Thoracic aorta (tissue), 2 donors: ENCODE measurements around the gene DPF3. TPM values are rescaled to one million over a fixed set of nuclear protein-coding genes. Genes with fewer than 3 reads are reported as not detected.

Source experiments
- ATAC-seq: fragments of 150-250 bp; one replicate; pipeline ENCODE4 v1.8.0; 2017; ENCODE audit warnings: low read depth; ENCODE audit not compliant: insufficient number of reproducible peaks, low FRiP score
- DNase-seq: peaks from one replicate; pipeline ENCODE4 v3.0.0-alpha.2; 2020; ENCODE audit warnings: low spot score
- H3K27ac ChIP-seq, 2 donors: fragments of 200-600 bp; sonication (generic); 1 replicate in 1 of 2; 2 replicates in 1 of 2; pipeline ENCODE4 v1.5.1; 2016; ENCODE audit warnings: mild to moderate bottlenecking in 2 of 2, moderate library complexity in 2 of 2
- H3K27me3 ChIP-seq: fragments of 200-600 bp; sonication (generic); replicated peaks from 2 replicates; pipeline ENCODE4 v1.6.0; 2016; ENCODE audit warnings: mild to moderate bottlenecking; ENCODE audit not compliant: insufficient read depth
- H3K36me3 ChIP-seq: fragments of 200-600 bp; sonication (generic); one replicate; pipeline ENCODE4 v1.5.1; 2016
- H3K4me1 ChIP-seq, 2 donors: fragments of 200-600 bp; sonication (generic); 1 replicate in 1 of 2; 2 replicates in 1 of 2; pipeline versions ENCODE4 v1.5.1 to v1.6.0; 2016; ENCODE audit warnings: low read depth in 2 of 2, mild to moderate bottlenecking in 1 of 2; ENCODE audit not compliant: control insufficient read depth in 1 of 2
- H3K4me3 ChIP-seq: fragments of 200-600 bp; sonication (generic); 2 replicates; pipeline ENCODE4 v1.5.1; 2016; ENCODE audit warnings: mild to moderate bottlenecking
- H3K9me3 ChIP-seq: fragments of 200-600 bp; sonication (generic); 2 replicates; pipeline ENCODE4 v1.5.1; 2016
- total RNA-seq, 2 donors: library from RNA; depleted of rRNA; stranded (reverse); fragments of >200 nt; gene quantifications; one replicate each; pipeline versions ENCODE4 v1.1.0 to v1.2.3, GENCODE V29; 2016
- TF ChIP-seq, protein P1 (sequence below): fragments of 200-600 bp; sonication (generic); IDR thresholded peaks from one replicate; pipeline ENCODE4 v1.5.1; 2019; ENCODE audit warnings: antibody characterized with exemption

DPF3 gene
- total RNA-seq, 2 donors from 2014 or later, result 2.2 to 8.9 TPM

DNA sequence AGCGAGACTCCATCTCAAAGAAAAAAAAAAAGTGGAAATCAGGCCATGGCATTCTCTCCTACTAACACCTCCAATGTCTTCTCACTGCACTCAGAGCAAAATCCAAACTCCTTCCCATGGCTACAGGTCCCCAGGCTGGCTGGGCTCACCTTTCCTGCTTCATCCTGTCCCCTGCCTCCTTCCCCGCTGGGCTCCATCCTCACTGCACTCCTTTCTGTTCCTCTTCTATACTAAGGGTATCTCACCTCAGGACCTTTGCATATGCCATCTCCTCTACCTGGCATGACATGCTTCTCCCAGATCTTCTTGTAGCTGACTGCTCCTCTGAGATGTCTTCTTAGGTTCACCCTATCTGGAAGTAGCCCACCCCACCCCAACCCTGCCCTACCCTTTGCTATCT is 111.1 kb downstream of the DPF3 start:
- TF ChIP-seq, protein P1, sequence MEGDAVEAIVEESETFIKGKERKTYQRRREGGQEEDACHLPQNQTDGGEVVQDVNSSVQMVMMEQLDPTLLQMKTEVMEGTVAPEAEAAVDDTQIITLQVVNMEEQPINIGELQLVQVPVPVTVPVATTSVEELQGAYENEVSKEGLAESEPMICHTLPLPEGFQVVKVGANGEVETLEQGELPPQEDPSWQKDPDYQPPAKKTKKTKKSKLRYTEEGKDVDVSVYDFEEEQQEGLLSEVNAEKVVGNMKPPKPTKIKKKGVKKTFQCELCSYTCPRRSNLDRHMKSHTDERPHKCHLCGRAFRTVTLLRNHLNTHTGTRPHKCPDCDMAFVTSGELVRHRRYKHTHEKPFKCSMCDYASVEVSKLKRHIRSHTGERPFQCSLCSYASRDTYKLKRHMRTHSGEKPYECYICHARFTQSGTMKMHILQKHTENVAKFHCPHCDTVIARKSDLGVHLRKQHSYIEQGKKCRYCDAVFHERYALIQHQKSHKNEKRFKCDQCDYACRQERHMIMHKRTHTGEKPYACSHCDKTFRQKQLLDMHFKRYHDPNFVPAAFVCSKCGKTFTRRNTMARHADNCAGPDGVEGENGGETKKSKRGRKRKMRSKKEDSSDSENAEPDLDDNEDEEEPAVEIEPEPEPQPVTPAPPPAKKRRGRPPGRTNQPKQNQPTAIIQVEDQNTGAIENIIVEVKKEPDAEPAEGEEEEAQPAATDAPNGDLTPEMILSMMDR, result no peak
- no peak for ATAC-seq

GRCh38 chr14:72781561-72782508 is 112.1 kb downstream of the DPF3 start:
- Histone ChIP-seq H3K4me3 (no peak overlapping the region), H3K27me3 (no peaks in the 10 kb centered on the region), H3K36me3 (no peaks in the 10 kb centered on the region), H3K9me3 (no peaks in the 10 kb centered on the region), H3K4me1 (peaks cover 6 to 22% of the 10 kb centered on the region in 2 donors), H3K27ac (peak overlapping the region; percentile 22 to 40)
- DNase-seq (no peak), ATAC-seq (peak; percentile 44)
- TF ChIP-seq, protein P1, result no peak

More for the DNA sequence above, 111.1 kb downstream of the DPF3 start:
- DNase-seq, result no peak
- H3K27me3 ChIP-seq, result no peaks in the 10 kb centered on the region
- no peak overlapping the region for H3K4me3 ChIP-seq
- H3K27ac ChIP-seq, result no peak overlapping the region
- no peaks in the 10 kb centered on the region for H3K36me3 ChIP-seq
- H3K9me3 ChIP-seq, result no peaks in the 10 kb centered on the region
- H3K4me1 ChIP-seq, result peaks cover 6 to 22% of the 10 kb centered on the region in 2 donors

DNA sequence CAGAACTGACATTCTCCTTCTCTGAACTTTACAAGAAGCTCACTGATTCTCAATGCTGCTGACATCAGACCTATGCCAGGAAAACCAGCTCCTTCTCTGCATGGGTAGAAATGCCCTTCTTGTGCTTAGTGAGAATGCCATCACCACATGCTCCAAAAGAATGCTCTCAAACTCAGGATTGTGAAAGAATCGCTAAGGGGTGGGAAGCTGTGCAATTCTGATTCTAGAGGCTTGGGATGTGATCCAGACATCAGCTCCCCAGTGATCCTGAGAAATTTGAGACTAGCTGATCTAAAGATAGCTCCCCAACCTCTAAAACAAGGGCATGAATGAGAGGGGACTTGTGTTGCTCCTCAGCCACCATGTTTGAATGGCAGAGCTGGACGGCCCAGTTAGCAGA is 113.2 kb downstream of the DPF3 start:
- Histone ChIP-seq H3K36me3 (no peaks in the 10 kb centered on the region), H3K4me1 (peaks cover 6 to 22% of the 10 kb centered on the region in 2 donors), H3K4me3 (no peak overlapping the region), H3K9me3 (no peaks in the 10 kb centered on the region), H3K27me3 (no peaks in the 10 kb centered on the region), H3K27ac (peak overlapping the region; percentile 22 to 40)
- ATAC-seq, result no peak
- DNase-seq, result no peak
- TF ChIP-seq, protein P1, result no peak

- no peak overlapping the region for H3K4me3 ChIP-seq
- H3K4me1 ChIP-seq, result peaks cover 6 to 22% of the 10 kb centered on the region in 2 donors
- no peaks in the 10 kb centered on the region for H3K27me3 ChIP-seq
- no peaks in the 10 kb centered on the region for H3K36me3 ChIP-seq
- H3K27ac ChIP-seq, result no peak overlapping the region
- H3K9me3 ChIP-seq, result no peaks in the 10 kb centered on the region
- ATAC-seq, result no peak
- TF ChIP-seq, protein P1, result no peak
- no peak for DNase-seq
Observed at GRCh38 chr14:72779679-72780078, 114.2 kb downstream of the DPF3 start.

DNA sequence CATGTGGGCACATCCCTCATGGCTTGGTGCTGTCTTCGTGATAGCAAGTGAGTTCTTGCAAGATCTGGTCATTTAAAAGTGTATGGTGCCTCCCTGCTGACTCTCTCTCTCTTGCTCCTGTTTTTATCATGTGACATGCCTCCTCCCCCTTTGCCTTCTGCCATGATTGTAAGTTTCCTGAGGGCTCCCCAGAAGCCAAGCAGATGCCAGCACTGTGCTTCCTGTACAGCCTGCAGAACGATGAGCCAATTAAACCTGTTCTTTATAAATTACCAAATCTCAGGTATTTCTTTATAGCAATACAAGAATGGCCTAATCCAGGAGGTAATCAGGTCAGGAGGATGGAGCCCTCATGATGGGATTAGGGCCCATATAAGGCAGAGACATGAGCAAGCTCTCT is 116.3 kb downstream of the DPF3 start:
- Histone ChIP-seq H3K27me3 (no peaks in the 10 kb centered on the region), H3K4me3 (no peak overlapping the region), H3K36me3 (no peaks in the 10 kb centered on the region), H3K27ac (no peak overlapping the region), H3K4me1 (peaks cover 6 to 22% of the 10 kb centered on the region in 2 donors), H3K9me3 (no peaks in the 10 kb centered on the region)
- TF ChIP-seq, protein P1, result no peak
- ATAC-seq (no peak), DNase-seq (no peak)
